HepG2 (cell line): ENCODE data around the gene MED25. TPM values are rescaled to one million over a fixed set of nuclear protein-coding genes. Genes with fewer than 3 reads are reported as not detected.

Experiments
- AKAP8 ChIP-seq: sonication (generic); formaldehyde crosslinking; IDR thresholded peaks from 2 replicates; pipeline ENCODE4 v1.5.1; 2020; ENCODE audit warnings: mild to moderate bottlenecking, missing genetic modification reagents
- BORCS8-MEF2B ChIP-seq: sonication (generic); formaldehyde crosslinking; IDR thresholded peaks from 2 replicates; pipeline ENCODE4 v1.8.0; 2022; ENCODE audit warnings: mild to moderate bottlenecking, missing genetic modification reagents
- CBX5 ChIP-seq: sonication (generic); formaldehyde crosslinking; IDR thresholded peaks from 2 replicates; pipeline ENCODE4 v1.4.0; 2020; ENCODE audit warnings: missing genetic modification reagents, borderline replicate concordance
- FOXA1 ChIP-seq, 2 experiments: fragments of 450-650 bp in 1 of 2; sonication (generic) in 1 of 2; formaldehyde crosslinking in 1 of 2; IDR thresholded peaks; 2 replicates each; pipeline versions ENCODE4 v1.4.0 to v1.6.1; 2016 to 2020; ENCODE audit warnings: missing genetic modification reagents in 1 of 2
- HNRNPL ChIP-seq: fragments of 200-400 bp; formaldehyde crosslinking; IDR thresholded peaks from 2 replicates; pipeline ENCODE4 v1.6.1; 2017; ENCODE audit warnings: mild to moderate bottlenecking, low read depth, low read length
- HOXA3 ChIP-seq: sonication (generic); formaldehyde crosslinking; IDR thresholded peaks from 2 replicates; pipeline ENCODE4 v1.5.0; 2020; ENCODE audit warnings: missing genetic modification reagents
- KMT2B ChIP-seq: IDR thresholded peaks from 2 replicates; pipeline ENCODE4 v1.6.1; 2016; ENCODE audit warnings: missing genetic modification reagents, missing compliant biosample characterization
- MBNL3 ChIP-seq: fragments of 250-450 bp; sonication (Bioruptor Pico); conservative IDR thresholded peaks from 2 replicates; pipeline ENCODE4 v1.8.0; 2022; ENCODE audit warnings: mild to moderate bottlenecking, inconsistent platforms
- MIXL1 ChIP-seq: IDR thresholded peaks from 2 replicates; pipeline ENCODE4 v1.6.1; 2016
- NFYC ChIP-seq: IDR thresholded peaks from 2 replicates; pipeline ENCODE4 v1.6.1; 2016; ENCODE audit warnings: missing genetic modification reagents, missing compliant biosample characterization
- SSRP1 ChIP-seq: IDR thresholded peaks from 2 replicates; pipeline ENCODE4 v1.6.1; 2016; ENCODE audit warnings: control low read depth
- ZNF501 ChIP-seq: sonication (generic); formaldehyde crosslinking; IDR thresholded peaks from 2 replicates; pipeline ENCODE4 v1.5.1; 2020; ENCODE audit warnings: mild to moderate bottlenecking, moderate library complexity, missing genetic modification reagents
- ZNF724P ChIP-seq: sonication (generic); formaldehyde crosslinking; IDR thresholded peaks from 2 replicates; pipeline ENCODE4 v1.8.0; 2022; ENCODE audit warnings: missing genetic modification reagents, borderline replicate concordance
- polyA plus RNA-seq, 8 experiments: library from polyadenylated mRNA; depleted of rRNA in 3 of 8; stranded (reverse) in 7 of 8; unstranded in 1 of 8; fragments of >200 nt; fragmentation: Illumina TruSeq in 4 of 8; extraction: Trizol in 4 of 8; gene quantifications; 2 replicates each; pipeline versions ENCODE4 v1.2.1 to v1.2.3, GENCODE V29; 2011 to 2016; ENCODE audit warnings: low read depth in 4 of 8, missing spikeins in 1 of 8, mixed read lengths in 1 of 8; ENCODE audit not compliant: insufficient read depth in 1 of 8
- total RNA-seq, 5 experiments: library from RNA; depleted of rRNA; stranded (reverse); fragments of >200 nt; fragmentation: Illumina TruSeq; extraction: Trizol; gene quantifications; 2 replicates each; pipeline ENCODE4 v1.2.3, GENCODE V29; 2016; ENCODE audit warnings: low read depth in 1 of 5
- TF ChIP-seq, protein P1 (sequence below): sonication (generic); formaldehyde crosslinking; IDR thresholded peaks from 2 replicates; pipeline ENCODE4 v1.4.0; 2020; ENCODE audit warnings: mild to moderate bottlenecking, missing genetic modification reagents
- TF ChIP-seq, protein P2 (sequence below): sonication (generic); formaldehyde crosslinking; IDR thresholded peaks from 2 replicates; pipeline ENCODE4 v1.8.1; 2023; ENCODE audit warnings: missing genetic modification reagents, mild to moderate bottlenecking, borderline replicate concordance
- TF ChIP-seq, protein P3 (sequence below): sonication (generic); formaldehyde crosslinking; IDR thresholded peaks from 2 replicates; pipeline ENCODE4 v1.5.0; 2020; ENCODE audit warnings: mild to moderate bottlenecking, missing genetic modification reagents
- TF ChIP-seq, protein P4 (sequence below): sonication (generic); formaldehyde crosslinking; IDR thresholded peaks from 2 replicates; pipeline ENCODE4 v1.5.1; 2020; ENCODE audit warnings: mild to moderate bottlenecking, moderate library complexity, missing genetic modification reagents

The MED25 gene
- total and polyA plus RNA-seq, 2 of the 13 experiments (the other 11 are each of a cell fraction or from before 2014, with no cell fraction given), result 11.1 to 15.1 TPM

DNA sequence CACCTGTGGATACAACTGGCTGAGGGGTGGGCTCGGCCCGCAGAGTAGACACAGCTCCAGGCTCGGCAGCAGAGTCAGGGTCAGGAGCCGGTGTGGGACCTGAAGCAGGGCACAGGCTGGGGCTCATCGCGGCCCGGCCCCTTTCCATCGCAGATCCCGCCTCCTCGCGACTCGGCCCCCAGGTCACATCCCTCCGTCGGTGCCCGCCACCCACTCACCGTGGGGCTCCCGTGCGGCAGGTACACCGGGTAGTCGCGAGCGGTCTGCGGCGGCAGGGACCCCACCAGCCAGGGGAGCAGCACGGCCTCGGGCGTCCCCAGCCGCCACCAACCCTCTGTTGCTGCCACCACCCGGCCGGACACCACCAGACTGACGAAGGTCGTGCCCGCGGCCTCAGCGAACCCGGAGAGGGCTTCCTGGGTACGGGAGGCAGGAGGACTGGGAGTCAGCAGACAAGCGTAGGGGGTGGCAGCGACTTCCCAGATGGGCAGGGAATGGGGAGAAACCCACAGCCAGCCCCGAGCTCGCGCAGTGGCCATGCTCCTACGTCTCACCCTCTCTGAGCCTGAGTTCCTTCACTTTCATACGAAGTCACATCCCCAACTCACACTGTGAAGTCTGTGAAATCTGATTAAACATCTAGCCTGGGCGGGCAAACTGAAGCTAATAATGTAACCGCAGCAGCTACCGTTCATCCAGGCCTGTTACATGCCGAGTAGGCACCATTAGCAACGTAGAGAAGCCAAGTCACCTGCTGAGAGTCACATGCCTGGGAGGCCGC lies 8.7 kb upstream of the MED25 start (continued):
- TF ChIP-seq, protein P1, sequence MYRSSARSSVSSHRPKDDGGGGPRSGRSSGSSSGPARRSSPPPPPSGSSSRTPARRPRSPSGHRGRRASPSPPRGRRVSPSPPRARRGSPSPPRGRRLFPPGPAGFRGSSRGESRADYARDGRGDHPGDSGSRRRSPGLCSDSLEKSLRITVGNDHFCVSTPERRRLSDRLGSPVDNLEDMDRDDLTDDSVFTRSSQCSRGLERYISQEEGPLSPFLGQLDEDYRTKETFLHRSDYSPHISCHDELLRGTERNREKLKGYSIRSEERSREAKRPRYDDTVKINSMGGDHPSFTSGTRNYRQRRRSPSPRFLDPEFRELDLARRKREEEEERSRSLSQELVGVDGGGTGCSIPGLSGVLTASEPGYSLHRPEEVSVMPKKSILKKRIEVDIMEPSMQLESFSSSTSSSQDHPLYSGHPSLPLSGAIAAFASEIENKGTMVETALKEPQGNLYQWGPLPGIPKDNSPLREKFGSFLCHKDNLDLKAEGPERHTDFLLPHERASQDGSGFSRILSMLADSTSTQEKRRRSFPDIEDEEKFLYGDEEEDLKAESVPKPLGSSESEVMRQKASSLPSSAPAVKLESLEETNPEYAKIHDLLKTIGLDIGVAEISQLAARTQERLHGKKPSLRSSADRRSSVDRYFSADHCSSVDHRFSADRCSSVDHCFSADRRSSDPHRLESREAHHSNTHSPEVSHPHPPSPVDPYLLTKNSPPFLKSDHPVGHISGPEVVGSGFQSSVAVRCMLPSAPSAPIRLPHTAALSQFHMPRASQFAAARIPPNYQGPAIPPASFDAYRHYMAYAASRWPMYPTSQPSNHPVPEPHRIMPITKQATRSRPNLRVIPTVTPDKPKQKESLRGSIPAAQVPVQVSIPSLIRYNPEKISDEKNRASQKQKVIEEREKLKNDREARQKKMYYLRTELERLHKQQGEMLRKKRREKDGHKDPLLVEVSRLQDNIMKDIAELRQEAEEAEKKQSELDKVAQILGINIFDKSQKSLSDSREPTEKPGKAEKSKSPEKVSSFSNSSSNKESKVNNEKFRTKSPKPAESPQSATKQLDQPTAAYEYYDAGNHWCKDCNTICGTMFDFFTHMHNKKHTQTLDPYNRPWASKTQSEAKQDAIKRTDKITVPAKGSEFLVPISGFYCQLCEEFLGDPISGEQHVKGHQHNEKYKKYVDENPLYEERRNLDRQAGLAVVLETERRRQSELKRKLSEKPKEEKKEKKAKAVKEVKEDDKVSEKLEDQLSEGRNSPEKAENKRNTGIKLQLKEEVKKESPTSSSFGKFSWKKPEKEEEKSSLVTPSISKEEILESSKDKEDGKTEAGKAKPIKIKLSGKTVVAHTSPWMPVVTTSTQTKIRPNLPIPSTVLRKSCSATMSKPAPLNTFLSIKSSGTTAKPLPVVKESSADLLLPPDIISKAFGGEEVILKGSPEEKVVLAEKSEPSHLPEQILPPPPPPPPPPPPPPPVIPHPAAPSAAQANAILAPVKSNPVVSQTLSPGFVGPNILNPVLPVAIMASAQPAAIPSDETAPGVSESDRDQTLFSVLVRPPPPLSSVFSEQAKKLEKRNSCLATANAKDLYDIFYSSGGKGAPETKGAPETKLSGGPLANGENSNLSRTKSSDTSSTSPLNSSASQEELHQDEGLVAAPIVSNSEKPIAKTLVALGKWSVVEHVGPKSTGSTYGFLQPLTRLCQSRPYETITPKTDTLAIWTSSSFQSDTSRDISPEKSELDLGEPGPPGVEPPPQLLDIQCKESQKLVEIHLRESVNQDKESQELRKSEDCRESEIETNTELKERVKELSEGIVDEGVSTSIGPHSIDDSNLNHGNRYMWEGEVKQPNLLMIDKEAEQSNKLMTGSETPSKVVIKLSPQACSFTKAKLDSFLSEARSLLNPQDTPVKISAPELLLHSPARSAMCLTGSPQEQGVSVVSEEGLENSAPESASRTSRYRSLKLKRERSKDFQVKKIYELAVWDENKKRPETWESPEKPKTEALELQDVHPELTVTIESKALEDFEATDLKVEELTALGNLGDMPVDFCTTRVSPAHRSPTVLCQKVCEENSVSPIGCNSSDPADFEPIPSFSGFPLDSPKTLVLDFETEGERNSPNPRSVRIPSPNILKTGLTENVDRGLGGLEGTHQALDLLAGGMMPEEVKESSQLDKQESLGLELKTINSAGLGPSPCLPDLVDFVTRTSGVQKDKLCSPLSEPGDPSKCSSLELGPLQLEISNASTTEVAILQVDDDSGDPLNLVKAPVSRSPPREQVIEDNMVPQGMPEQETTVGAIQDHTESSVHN (CRISPR knock-in tag), result no peak
- TF ChIP-seq NFYC (CRISPR knock-in tag) (no peak), ZNF501 (CRISPR knock-in tag) (peak; percentile 65; the same call in 1 of the 2 replicates), ZNF724P (no peak), HNRNPL (peak; percentile 92), BORCS8-MEF2B (CRISPR knock-in tag) (0 out of 2 replicates have a peak, but pooled peaks have one; percentile 17), AKAP8 (CRISPR knock-in tag) (0 out of 2 replicates have a peak, but pooled peaks have one; percentile 26), HOXA3 (CRISPR knock-in tag) (no peak; the same call in 1 of the 2 replicates), MBNL3 (no peak), SSRP1 (no peak), MIXL1 (no peak), FOXA1 (IDR thresholded peaks at IDR 0.05) (no peak), FOXA1 (CRISPR knock-in tag; IDR thresholded peaks at IDR 0.05) (no peak), KMT2B (no peak), CBX5 (CRISPR knock-in tag) (no peak)
- TF ChIP-seq, protein P2, sequence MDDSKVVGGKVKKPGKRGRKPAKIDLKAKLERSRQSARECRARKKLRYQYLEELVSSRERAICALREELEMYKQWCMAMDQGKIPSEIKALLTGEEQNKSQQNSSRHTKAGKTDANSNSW (CRISPR knock-in tag), result no peak
- TF ChIP-seq, protein P3, sequence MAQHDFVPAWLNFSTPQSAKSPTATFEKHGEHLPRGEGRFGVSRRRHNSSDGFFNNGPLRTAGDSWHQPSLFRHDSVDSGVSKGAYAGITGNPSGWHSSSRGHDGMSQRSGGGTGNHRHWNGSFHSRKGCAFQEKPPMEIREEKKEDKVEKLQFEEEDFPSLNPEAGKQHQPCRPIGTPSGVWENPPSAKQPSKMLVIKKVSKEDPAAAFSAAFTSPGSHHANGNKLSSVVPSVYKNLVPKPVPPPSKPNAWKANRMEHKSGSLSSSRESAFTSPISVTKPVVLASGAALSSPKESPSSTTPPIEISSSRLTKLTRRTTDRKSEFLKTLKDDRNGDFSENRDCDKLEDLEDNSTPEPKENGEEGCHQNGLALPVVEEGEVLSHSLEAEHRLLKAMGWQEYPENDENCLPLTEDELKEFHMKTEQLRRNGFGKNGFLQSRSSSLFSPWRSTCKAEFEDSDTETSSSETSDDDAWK (CRISPR knock-in tag), result no peak
- TF ChIP-seq, protein P4, sequence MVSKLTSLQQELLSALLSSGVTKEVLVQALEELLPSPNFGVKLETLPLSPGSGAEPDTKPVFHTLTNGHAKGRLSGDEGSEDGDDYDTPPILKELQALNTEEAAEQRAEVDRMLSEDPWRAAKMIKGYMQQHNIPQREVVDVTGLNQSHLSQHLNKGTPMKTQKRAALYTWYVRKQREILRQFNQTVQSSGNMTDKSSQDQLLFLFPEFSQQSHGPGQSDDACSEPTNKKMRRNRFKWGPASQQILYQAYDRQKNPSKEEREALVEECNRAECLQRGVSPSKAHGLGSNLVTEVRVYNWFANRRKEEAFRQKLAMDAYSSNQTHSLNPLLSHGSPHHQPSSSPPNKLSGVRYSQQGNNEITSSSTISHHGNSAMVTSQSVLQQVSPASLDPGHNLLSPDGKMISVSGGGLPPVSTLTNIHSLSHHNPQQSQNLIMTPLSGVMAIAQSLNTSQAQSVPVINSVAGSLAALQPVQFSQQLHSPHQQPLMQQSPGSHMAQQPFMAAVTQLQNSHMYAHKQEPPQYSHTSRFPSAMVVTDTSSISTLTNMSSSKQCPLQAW (CRISPR knock-in tag), result peak; percentile 72
